Caco-2 (cell line): Measurements from ENCODE around the gene SNRNP200. TPM values are rescaled to one million over a fixed set of nuclear protein-coding genes. Genes with fewer than 3 reads are reported as not detected.
A peak's percentile ranks its signal among the peaks of the same experiment; 100 is the strongest.

ENCODE experiments used
- BruUV-seq: library from RNA; stranded (reverse); fragments of 400-500 nt; replicated peaks from 2 replicates; lab custom pipeline; 2021; lab: Mats Ljungman, UMichigan
- CTCF ChIA-PET: fragments of 300-600 bp; sonication (Branson Sonifier 250); formaldehyde crosslinking; loops from one replicate; lab custom pipeline; 2022; ENCODE audit warnings: antibody characterized with exemption; lab: Charles Lee
- POLR2A ChIA-PET: fragments of 300-600 bp; sonication (Branson Sonifier 250); formaldehyde crosslinking; loops from one replicate; lab custom pipeline; 2022; ENCODE audit warnings: antibody characterized with exemption; lab: Charles Lee
- DNase-seq, 2 experiments: peaks; one replicate each; pipeline versions ENCODE4 v3.0.0 to v3.0.0-alpha.2; 2020 to 2022
- H3K27me3 ChIP-seq: replicated peaks from 2 replicates; pipeline ENCODE4 v1.6.0; 2011; ENCODE audit warnings: low read length; ENCODE audit not compliant: control insufficient read depth, insufficient read depth
- H3K36me3 ChIP-seq: 2 replicates; pipeline ENCODE4 v1.5.1; 2011; ENCODE audit warnings: low read length; ENCODE audit not compliant: control insufficient read depth, insufficient read depth
- H3K4me1 ChIP-seq: fragments of 250-450 bp; sonication (Bioruptor Pico); 2 replicates; pipeline ENCODE4 v1.5.1; 2020; ENCODE audit warnings: mild to moderate bottlenecking
- H3K4me3 ChIP-seq: 2 replicates; pipeline ENCODE4 v1.5.1; 2011; ENCODE audit warnings: low read depth, mild to moderate bottlenecking, control low read depth, low read length
- H3K9me3 ChIP-seq: fragments of 250-450 bp; sonication (Bioruptor Pico); 2 replicates; pipeline ENCODE4 v1.5.1; 2020; ENCODE audit warnings: mild to moderate bottlenecking, moderate library complexity
- H3K27ac Mint-ChIP-seq: one replicate; pipeline ENCODE4 v1.8.0; 2022; ENCODE audit warnings: mixed read lengths; ENCODE audit not compliant: unreplicated experiment
- H3K27me3 Mint-ChIP-seq: one replicate; pipeline ENCODE4 v1.8.0; 2022; ENCODE audit warnings: mixed read lengths; ENCODE audit not compliant: insufficient read depth, unreplicated experiment
- H3K36me3 Mint-ChIP-seq: one replicate; pipeline ENCODE4 v1.8.0; 2022; ENCODE audit warnings: mild to moderate bottlenecking, mixed read lengths; ENCODE audit not compliant: insufficient read depth, unreplicated experiment
- H3K4me1 Mint-ChIP-seq: one replicate; pipeline ENCODE4 v1.8.0; 2022; ENCODE audit warnings: low read depth, mixed read lengths; ENCODE audit not compliant: unreplicated experiment
- H3K4me3 Mint-ChIP-seq: one replicate; pipeline ENCODE4 v1.8.0; 2022; ENCODE audit warnings: mild to moderate bottlenecking, moderate library complexity, mixed read lengths; ENCODE audit not compliant: unreplicated experiment
- H3K9me3 Mint-ChIP-seq: one replicate; pipeline ENCODE4 v1.8.0; 2022; ENCODE audit warnings: mixed read lengths; ENCODE audit not compliant: unreplicated experiment
- intact Hi-C: fragments of 100-400 bp; cut with micrococcal nuclease; formaldehyde crosslinking; loops from one replicate; pipeline ENCODE4 v1.10.0; 2022; ENCODE audit not compliant: unreplicated experiment
- total RNA-seq: library from RNA; stranded (reverse); gene quantifications from 2 replicates; pipeline ENCODE4 v1.2.3, GENCODE V29; 2022
- TF ChIP-seq, protein P1 (sequence below), 2 experiments: fragments of 200-600 bp in 1 of 2; IDR thresholded peaks; 1 replicate in 1 of 2; 2 replicates in 1 of 2; pipeline versions ENCODE4 v1.5.1 to v1.8.0; 2011 to 2022; ENCODE audit warnings: antibody characterized with exemption in 1 of 2, control low read depth in 1 of 2, inconsistent platforms in 1 of 2, low read depth in 1 of 2, low read length in 1 of 2, mild to moderate bottlenecking in 1 of 2, moderate library complexity in 1 of 2; ENCODE audit not compliant: insufficient read depth in 1 of 2, severe bottlenecking in 1 of 2, unreplicated experiment in 1 of 2

The SNRNP200 gene
- total RNA-seq, 1 experiment from 2014 or later = 240 TPM

DNA sequence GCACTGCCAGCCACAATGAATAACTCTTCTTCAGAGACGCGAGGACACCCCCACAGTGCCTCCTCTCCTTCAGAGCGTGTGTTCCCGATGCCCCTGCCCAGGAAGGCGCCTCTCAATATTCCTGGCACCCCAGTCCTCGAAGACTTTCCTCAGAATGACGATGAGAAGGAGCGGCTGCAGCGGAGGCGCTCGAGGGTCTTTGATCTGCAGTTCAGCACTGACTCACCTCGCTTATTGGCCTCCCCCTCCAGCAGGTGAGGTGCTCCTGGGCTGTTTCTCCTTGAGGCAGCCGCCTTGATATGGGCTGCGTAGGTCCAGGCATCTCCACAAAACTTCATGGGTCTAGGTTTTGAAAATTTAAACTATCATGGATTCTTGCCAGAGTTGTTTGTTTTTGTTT, 36.3 kb upstream of the SNRNP200 start:
- H3K9me3 Mint-ChIP-seq = no peaks in the 10 kb centered on the region
- ChIA-PET POLR2A (no interaction called here), CTCF (no interaction called here)
- Histone ChIP-seq H3K36me3 (peaks cover 2% of the 10 kb centered on the region; the same call in 1 of the 2 replicates), H3K4me1 (peaks cover 14% of the 10 kb centered on the region), H3K9me3 (no peaks in the 10 kb centered on the region), H3K27me3 (no peaks in the 10 kb centered on the region), H3K4me3 (no peak overlapping the region)
- H3K36me3 Mint-ChIP-seq = peaks cover 43% of the 10 kb centered on the region
- TF ChIP-seq, protein P1, sequence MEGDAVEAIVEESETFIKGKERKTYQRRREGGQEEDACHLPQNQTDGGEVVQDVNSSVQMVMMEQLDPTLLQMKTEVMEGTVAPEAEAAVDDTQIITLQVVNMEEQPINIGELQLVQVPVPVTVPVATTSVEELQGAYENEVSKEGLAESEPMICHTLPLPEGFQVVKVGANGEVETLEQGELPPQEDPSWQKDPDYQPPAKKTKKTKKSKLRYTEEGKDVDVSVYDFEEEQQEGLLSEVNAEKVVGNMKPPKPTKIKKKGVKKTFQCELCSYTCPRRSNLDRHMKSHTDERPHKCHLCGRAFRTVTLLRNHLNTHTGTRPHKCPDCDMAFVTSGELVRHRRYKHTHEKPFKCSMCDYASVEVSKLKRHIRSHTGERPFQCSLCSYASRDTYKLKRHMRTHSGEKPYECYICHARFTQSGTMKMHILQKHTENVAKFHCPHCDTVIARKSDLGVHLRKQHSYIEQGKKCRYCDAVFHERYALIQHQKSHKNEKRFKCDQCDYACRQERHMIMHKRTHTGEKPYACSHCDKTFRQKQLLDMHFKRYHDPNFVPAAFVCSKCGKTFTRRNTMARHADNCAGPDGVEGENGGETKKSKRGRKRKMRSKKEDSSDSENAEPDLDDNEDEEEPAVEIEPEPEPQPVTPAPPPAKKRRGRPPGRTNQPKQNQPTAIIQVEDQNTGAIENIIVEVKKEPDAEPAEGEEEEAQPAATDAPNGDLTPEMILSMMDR (IDR thresholded peaks at IDR 0.05; ENCODE audit: insufficient read depth in 1 of 2, low read depth in 1 of 2, low read length in 1 of 2, severe bottlenecking in 1 of 2, unreplicated experiment in 1 of 2) = no peak
- intact Hi-C loops = no loop called here
- no peak for DNase-seq
- BruUV-seq = no TSS peak
- H3K4me1 Mint-ChIP-seq = peaks cover 26% of the 10 kb centered on the region
- H3K27ac Mint-ChIP-seq = no peak overlapping the region
- no peaks in the 10 kb centered on the region for H3K27me3 Mint-ChIP-seq
- H3K4me3 Mint-ChIP-seq = no peak overlapping the region

DNA sequence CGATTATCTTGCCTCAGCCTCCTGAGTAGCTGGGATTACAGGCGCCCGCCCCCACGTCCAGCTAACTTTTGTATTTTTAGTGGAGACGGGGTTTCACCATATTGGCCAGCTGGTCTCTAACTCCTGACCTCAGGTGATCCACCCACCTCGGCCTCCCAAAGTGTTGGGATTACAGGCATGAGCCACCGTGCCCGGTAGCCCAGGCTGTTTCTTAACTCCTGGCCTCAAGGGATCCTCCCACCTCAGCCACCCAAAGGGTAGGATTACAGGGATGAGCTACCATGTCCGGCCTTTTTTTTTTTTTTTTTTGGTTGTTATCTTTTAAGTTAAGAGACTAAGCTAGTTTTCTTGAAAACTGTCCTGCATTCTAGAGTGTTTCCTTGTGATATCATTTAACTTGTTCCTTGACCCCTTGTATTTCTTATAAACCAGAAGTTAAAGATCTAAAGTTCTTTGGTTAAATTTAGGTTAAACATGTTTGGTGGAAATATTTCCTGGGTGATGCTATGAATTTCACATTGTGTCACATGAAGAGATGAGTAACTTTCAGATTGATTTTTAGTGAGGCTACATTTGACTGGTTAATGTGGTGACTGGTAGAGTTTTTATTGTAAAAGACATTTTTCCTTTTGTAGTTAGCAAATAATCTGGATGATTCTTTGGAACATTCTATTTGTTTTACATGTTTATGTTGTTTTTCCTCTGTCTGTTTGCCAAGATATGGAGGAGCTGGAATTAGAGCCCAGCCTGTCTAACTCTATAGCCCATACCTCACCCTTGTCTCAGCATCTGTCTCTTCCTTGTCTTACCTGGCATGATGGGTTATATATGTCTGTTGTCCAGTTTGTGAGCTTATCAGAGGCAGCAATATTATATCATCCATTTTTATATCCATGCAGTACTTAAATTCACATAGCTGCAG, 35.4 kb upstream of the SNRNP200 start:
- DNase-seq = no peak
- peaks cover 41% of the 10 kb centered on the region for H3K36me3 Mint-ChIP-seq
- POLR2A ChIA-PET = no interaction called here
- no peaks in the 10 kb centered on the region for H3K9me3 ChIP-seq
- TF ChIP-seq, protein P1 (IDR thresholded peaks at IDR 0.05; ENCODE audit: insufficient read depth in 1 of 2, low read depth in 1 of 2, low read length in 1 of 2, severe bottlenecking in 1 of 2, unreplicated experiment in 1 of 2) = no peak
- BruUV-seq = no TSS peak
- peaks cover 19% of the 10 kb centered on the region for H3K4me1 ChIP-seq
- peaks cover 33% of the 10 kb centered on the region for H3K4me1 Mint-ChIP-seq
- H3K27me3 Mint-ChIP-seq = no peaks in the 10 kb centered on the region
- intact Hi-C loops = no loop called here
- no peak overlapping the region for H3K27ac Mint-ChIP-seq
- CTCF ChIA-PET = interaction anchor here (0.6 to 0.9 kb wide), 2 partner anchors 74 to 235 kb away, joined by 6 to 7 read pairs; no protein-coding TSS in a partner anchor
- no peaks in the 10 kb centered on the region for H3K9me3 Mint-ChIP-seq
- H3K4me3 ChIP-seq = no peak overlapping the region
- no peaks in the 10 kb centered on the region for H3K27me3 ChIP-seq
- H3K4me3 Mint-ChIP-seq = no peak overlapping the region
- H3K36me3 ChIP-seq = peaks cover 2% of the 10 kb centered on the region; the same call in 1 of the 2 replicates

DNA sequence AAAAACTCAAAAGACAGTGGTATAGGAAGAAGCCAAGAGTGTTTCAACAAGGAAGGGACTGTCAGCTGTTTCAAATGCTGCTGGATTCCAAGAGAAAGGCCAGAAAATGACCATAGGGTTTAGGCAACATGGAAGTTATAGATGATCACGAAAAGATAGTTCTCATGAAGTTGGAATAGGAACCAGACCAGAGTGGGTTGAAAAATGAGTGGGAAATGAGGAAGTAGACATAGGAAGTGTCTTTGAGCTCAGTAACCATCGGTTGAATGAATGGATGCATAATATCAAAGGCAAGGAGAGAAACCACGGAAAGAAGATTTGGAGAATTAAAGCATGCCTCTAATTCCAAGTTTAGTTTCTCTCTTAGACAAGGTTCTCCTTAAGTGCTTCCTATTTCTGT, 31.5 kb upstream of the SNRNP200 start:
- no TSS peak for BruUV-seq
- H3K4me1 Mint-ChIP-seq = peaks cover 35% of the 10 kb centered on the region
- intact Hi-C loops = no loop called here
- POLR2A ChIA-PET = no interaction called here
- CTCF ChIA-PET = interaction anchor here (0.9 kb wide), 1 partner anchor 217 kb away, joined by 3 read pairs; no protein-coding TSS in a partner anchor
- H3K4me1 ChIP-seq = peaks cover 13% of the 10 kb centered on the region
- no peak overlapping the region for H3K4me3 ChIP-seq
- TF ChIP-seq, protein P1 (IDR thresholded peaks at IDR 0.05; ENCODE audit: insufficient read depth in 1 of 2, low read depth in 1 of 2, low read length in 1 of 2, severe bottlenecking in 1 of 2, unreplicated experiment in 1 of 2) = no peak
- no peaks in the 10 kb centered on the region for H3K9me3 ChIP-seq
- no peak overlapping the region for H3K27ac Mint-ChIP-seq
- no peaks in the 10 kb centered on the region for H3K27me3 ChIP-seq
- H3K36me3 Mint-ChIP-seq = peaks cover 21% of the 10 kb centered on the region
- peak overlapping the region; percentile 78 for H3K4me3 Mint-ChIP-seq
- no peaks in the 10 kb centered on the region for H3K27me3 Mint-ChIP-seq
- no peak for DNase-seq
- no peaks in the 10 kb centered on the region; the same call in 1 of the 2 replicates for H3K36me3 ChIP-seq
- no peaks in the 10 kb centered on the region for H3K9me3 Mint-ChIP-seq
